Measurements from ENCODE around the gene RAB4B.
"Not testable (repeated sequence)": the region's sequence is repeated elsewhere in the genome, so short reads cannot be mapped to it uniquely, and the experiment has no call there.

RAB4B gene

DNA sequence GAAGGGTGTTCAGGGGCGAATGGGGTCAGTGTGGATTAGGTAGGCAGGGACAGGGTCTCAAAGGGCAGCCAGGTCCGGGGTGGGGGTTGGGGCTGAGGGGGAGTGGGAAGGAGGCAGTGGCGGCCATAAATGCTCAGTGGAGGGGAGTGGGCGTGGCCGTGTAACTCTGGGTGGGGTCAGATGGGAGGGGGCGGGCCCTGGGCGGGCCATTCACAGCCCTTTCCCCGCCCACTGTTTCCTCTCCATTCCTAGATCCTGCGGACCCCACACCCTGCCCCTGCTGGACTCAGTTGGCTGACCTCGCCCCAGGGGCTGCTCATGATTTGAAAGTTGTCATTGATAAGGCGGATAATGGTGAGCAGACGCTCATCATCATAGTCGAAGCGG, 48.3 kb downstream of the RAB4B start:
- DNase-seq, result not testable (repeated sequence)

DNA sequence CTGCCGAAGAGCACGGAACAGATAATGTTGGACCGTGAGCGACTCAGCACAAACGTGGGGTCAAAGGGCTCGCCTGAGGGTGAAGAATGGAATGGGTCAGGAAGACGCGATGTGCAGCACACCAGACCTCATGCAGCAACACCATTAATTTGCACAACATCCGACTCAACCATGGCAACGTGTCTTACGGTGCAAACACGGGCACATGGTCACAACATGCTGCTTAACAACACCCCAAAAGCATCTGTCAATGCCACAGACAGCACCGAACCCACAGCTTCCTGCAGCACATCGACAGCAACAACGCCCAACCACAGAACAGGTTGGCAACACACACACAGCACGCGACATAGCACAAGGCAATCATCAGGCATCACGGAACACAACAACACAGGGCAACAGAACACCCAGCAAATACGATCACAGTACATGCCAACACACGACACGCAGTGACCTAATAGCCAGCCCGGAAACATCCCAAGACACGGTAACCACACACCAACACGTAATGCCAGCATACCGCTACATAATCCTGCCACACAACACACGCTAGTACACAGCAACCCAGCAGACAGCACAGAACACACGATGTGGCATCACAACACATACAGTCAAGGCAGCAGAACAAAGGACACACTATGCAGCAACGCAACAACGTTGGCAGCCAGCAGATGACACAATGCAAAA, 48.8 kb downstream of the RAB4B start:
- DNase-seq, result not testable (repeated sequence)

DNA sequence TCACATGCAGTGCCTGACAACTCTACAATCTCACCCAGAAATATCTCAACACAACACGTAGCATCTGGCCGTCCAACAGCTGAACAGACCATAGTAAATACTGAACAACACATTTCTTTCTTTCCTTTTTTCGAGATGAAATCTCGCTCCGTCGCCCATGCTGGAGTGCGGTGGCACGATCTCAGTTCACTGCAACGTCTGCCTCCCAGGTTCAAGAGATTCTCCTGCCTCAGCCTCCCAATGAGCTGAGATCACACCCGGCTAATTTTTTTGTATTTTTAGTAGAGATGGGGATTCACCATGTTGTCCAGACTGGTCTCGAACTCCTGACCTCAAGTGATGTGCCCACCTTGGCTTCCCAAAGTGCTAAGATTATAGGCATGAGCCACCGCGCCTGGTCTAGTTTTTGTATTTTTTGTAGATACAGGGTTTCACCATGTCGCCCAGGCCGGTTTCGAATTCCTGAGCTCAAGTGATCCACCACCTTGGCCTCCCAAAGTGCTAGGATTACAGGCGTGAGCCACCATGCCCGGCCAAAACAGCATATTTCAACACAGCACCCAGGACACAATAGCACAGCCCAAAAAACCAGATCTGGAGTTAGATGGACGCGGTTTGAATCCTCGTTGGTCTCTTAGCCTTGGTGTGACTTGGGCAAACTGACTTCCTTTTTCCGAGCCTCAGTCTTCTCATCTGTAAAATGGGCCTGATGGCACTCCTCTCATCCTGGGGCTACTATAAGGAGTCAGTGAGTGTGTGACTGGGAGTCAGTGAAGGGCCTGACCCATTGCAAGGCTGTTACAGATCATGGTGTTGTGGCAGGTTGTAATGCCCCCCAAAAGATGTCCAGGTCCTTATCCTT, 49.6 kb downstream of the RAB4B start:
- DNase-seq, result no peak

DNA sequence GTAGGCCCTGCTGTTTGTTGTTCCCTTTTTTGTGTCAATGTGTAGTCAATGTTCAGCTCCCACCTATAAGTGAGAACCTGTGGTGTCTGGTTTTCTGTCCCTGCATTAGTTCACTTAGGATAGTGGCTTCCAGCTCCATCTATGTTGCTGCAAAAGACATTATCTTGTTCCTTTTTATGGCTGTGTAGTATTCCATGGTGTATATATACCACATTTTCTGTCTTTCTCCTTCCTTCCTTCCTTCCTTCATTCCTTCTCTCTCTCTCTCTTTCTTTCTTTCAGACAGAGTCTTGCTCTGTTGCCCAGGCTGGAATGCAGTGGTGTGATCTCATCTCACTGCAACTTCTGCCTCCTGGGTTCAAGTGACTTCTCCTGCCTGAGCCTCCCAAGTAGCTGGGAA, 51.2 kb downstream of the RAB4B start:
- no peak for DNase-seq

DNA sequence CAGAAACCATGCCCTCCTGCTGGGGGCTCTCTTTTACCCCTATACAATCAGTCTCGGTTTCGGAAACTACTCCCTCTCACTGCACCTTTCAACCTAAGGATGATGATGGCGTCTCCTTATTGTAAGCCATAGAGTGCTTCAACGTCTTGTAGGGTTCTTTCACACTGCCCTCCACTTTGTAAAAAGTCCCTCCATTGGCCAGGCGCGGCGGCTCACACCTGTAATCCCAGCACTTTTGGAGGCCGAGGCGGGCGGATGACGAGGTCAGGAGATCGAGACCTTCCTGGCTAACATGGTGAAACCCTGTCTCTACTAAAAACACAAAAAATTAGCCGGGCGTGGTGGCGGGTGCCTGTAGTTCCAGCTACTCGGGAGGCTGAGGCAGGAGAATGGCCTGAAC, 52.7 kb downstream of the RAB4B start:
- DNase-seq, result not testable (repeated sequence)

DNA sequence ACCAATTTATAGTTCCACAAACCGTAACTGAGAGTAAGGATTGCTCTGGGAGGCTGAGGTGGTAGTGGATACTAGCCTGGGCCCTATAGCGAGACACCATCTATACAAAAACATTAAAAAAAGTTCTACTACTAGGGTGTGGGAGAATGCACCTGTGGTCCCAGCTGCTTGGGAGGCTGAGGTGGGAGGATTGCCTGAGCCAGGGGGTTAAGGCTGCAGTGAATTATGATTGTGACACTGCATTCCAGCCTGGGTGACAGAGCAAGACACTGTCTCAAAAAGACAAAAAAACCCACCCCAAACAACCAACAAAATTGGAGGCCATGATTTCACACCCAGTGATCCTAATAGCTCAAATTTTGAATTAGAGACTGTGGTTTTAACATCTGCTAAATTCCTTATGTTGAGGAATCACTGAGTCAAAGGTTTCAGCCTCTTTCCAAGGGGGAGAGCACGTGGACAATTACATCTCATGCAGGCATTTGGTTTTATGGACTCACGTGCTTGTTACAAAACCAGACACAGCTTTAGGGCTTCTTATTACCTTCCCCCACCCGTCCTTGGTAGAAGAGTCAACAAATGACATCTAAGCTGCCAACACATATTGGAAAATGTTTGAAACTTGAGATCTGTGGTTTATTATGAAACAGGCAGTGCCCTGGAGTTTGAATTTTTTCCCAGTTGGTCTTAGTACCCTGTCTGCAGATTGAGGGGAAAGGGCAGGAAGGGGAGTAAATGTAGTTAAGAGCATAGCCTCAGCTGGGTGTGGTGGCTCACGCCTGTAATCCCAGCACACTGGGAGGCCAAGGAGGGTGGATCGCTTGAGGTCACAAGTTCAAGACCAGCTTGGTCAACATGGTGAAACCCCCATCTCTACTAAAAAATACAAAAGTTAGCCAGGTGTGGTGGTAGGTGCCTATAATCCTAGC, 53.7 kb downstream of the RAB4B start:
- DNase-seq, result no peak

DNA sequence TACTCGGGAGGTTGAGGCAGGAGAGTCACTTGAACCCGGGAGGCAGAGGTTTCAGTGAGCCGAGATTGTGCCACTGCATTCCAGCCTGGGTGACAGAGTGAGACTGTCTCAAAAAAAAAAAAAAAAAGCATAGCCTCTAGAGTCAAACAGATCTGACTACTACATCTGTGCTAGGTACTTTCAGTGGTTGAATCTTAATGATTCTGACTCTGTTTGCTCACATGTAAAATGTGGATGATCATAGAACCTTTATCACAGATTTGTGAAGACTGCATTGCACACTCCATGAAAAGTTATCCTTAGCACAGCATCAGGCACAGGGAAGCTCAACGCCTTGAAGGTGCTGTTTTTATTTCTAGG, 54.4 kb downstream of the RAB4B start:
- DNase-seq, result not testable (repeated sequence)

DNA sequence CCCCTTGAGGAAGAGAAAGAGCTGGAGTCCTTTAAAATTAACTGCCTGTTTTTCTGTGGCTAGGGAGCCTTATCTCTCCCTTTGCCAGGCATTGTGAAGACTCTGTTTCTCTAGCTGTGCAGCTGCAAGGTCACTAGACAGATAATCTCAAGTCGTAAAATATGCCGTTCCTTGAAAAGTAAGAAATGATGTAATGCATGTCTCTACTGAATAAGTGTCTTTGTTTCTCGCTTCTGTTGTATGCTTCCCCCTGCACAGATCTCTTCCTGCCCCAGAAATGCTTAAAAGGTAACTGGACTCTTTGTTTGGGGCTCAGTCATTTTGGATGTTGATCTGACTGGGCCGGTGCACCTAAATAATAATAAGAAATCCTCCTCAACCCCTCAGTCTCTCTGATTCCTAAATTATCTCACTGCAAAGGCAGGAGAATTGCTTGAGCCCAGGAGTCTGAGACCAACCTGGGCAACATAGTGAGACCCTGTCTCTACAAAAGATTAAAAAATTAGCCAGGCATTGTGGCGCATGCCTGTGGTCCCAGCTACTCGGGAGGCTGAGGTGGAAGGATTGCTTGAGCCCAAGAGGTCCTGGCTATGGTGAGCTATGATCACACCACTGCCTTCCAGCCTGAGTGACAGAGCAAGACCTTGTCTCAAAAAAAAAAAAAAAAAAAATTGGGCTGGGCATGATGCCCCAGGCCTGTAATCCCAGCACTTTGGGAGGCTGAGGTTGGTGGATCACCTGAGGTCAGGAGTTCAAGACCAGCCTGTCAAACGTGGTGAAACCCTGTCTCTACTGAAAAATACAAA, 55.9 kb downstream of the RAB4B start:
- DNase-seq, result not testable (repeated sequence)

DNA sequence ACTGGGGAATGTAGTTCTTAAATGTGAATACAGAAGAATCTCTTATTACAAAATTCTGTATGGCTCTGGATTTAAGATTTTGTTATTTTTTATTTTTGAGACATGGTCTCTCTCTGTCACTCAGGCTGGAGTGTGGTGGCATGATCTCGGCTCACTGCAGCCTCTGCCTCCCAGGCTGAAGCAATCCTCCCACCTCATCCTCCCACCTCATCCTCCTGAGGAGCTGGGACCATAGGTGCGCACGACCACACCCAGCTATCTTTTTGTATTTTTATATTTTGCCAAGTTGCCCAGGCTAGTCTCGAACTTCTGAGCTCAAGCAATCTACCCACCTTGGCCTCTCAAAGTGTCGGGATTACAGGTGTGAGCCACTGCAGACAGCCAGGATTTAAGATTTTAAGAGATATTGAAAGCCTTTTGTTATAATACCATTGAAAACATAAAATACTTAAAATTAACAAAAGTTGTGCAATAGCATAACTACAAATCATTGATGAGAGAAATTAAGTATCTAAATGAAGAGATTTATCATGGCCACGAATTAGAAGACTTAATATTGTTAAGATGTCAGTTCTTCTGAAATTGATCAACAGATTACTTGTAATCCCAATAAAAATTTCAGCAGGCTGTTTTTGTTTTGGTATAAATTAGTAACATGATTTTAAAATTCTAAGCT, 58.8 kb downstream of the RAB4B start:
- DNase-seq, result no peak

DNA sequence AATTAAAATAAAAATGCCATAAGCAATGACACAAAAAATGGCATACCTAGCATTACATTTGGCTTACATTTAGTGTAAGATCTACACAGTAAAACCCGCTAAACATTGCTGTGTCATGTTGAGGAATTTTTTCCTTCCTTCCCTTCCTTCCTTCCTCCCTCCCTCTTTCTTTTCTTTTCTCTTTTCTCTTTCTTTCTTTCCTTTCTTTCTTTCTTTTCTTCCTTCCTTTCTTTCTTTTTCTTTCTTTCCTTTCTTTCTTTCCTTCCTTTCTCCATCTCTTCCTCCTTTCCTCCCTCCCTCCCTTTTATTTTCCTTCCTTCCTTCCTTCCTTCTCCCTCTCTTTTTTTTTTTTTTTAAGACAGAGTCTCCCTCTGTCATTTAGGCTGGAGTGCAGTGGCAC, 60.4 kb downstream of the RAB4B start:
- DNase-seq, result not testable (repeated sequence)

DNA sequence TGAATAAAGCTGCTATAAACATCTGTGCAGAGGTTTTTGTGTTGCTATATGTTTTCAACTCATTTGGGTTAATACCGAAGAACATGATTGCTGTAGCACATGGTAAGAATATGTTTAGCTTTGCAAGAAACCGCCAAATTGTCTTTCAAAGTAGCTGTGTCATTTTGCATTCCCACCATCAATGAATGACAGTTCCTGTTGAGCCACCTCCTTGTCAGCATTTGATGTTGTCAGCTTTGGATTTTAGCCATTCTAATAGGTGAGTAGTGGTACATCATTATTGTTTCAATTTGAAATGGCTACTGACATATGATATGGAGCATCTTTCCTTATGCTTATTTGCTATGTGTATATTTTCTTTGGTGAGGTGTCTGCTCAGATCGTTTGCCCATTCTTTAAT, 64.0 kb downstream of the RAB4B start:
- DNase-seq, result not testable (repeated sequence)

DNA sequence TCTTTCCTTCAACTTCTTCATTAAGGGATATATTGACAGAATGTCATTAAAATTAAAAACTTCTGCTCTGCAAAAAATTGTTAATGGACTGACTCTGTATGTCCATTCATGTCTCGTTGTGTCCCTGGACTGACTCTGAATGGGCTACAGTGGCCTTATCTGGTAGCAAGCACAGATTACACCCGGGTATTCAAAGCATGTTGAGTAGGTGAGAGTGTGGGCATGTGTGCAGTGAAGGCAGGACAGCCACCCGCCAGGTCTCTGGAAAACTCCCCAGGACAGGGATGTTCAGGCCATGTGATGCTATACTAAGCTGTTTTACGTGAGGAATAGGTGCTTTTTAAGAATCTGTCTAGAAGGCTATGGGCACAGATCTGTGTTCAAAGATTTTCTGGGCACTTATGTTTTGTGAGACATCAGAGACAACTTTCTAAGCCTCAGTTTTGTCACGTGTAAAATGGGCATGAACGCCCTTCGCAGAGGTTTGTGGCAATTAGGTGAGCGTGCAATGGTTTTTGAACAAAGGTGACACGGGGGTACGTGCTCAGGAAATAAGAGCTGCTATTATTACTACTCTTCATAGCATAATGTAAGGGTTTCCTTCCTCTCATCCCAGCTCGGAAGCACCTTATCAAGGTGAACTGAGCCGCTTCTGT, 65.1 kb downstream of the RAB4B start:
- not testable (repeated sequence) for DNase-seq

DNA sequence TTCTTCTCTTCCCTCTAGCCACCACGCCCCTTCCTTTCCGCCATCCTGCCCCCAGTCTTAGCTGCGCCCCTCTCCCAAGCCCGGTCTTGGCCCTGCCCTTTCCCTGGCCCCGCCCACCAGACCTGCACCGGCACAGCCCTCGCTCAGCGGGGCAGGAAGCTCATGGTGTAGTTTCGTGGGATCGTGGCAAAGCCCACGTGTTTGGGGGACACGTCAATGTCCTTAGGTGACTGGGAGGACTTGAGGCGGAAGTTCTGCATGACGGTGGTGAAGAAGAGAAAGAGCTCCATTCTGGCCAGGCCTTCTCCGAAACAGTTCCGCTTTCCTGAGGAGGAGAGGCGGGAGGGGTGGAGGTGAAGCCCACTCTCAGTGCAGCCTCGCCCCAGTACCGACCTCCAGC, 65.6 kb downstream of the RAB4B start:
- DNase-seq, result peak; percentile 68
